ENCODE results near the gene FGFBP1.

Gene FGFBP1

DNA sequence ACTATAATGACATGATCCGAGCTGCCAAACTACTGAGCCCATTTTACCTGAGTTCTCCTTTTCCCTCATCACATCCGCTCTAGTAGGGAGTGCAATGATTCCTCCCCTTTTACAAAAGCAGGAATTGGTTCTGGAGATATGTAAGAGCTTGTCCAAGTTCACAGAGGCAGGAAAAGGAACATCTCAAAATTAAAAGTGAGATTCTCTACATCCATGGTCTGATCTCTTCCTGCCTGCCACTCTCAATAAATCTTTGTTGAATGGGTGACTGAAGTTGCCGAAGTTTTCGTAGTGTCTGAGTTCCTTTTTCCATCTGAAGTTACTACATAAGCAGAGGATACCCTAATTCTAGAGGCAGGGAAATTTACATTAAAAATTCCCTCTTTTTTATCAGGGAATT lies at the start of gene FGFBP1:
TSS of gene FGFBP1 (minus strand) at position 101 of the 400 bp plus-strand sequence. CDS start 2,108 bp downstream, outside the sequence.
- DNase-seq (ENCODE audit: low read depth), result no peak

DNA sequence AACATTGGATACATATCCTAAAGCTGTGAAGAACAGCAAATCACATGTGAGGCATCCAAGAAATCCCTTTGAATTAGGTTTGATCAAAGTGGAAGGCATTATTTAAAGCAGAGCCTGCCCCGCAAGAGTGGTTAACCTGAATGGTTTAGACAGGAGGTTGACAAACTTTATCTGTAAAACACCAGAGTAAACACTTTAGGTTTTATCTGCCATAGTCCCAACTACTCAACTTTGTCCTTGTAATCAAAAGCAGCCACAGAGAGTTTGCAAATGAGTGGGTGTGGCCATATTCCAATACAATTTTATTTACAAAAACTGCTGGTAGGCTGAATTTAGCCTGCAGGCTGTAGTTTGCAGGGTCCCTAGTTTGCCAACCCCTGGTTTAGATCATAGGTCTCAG lies 49.7 kb upstream of the FGFBP1 start:
- DNase-seq (ENCODE audit: low read depth), result no peak

DNA sequence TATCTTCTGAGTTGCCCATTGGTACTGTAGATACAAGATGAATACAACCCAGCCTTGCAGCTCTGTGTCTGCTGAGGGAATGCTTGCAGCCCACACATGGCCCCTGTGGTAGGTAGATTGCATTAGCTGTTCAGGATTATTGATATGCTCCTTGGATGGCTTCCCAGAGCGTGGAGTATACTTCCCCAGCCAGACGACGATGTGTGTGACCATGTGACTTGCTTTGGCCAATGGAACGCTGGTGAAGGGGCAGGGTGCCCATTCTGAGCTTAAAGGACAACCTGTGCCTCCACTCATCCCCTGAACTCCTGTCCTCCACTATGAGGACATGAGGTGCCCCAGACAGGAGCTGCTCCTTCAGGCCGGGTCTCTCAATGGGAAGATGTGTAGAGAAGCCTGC lies 48.4 kb upstream of the FGFBP1 start:
- DNase-seq (ENCODE audit: low read depth), result no peak

DNA sequence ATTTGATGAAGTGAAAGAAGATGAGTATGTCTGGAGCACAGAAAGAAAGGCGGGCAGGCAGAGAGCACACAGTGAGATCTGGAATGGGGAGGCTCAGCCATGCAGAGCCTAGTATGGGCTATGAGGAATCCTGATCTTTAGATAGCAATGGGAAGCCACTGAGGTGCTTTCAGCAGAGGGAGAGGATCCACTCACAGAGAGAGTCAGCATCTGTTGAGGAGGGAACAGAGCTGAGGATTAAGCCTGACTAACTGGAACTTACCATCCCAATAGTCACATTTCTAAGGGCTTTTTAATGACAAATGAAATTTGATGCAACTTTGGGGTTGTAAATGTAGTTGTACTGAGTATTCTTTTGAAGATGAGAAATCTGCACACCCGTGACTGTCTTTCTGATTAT lies 45.1 kb upstream of the FGFBP1 start:
- no peak for DNase-seq (ENCODE audit: low read depth)

DNA sequence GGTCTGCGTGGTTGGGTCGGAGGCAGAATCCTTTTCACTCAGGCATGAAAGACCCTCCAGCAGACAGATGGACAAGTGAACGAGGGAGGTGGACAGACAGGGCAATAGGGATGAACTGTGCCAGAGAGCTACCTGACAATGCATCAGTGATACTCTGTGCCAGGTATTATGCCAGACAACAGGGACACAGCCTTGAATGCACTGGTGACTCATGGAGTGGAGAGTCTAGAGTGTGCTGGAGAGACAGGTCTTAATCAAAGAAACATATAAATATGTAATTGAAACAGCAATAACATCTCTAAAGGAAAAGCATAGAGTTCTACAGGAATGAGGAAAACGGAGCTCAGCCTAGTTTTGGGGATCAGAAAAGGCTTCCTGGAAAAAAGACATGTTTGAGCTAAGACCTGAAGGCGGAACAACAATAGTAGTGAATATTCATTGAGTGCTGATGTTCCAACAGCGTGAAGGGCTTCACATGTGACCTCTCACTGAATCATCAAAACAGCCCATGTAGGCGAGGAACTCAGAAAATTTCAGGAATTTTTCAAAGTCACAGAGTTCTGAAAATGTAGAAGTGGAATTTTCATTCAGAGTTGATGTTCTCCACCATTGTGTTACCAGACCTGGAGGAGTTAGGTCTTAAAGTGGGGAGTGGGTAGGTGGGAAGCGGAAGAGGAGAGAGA lies 44.4 kb upstream of the FGFBP1 start:
- DNase-seq (ENCODE audit: low read depth), result peak; percentile 43

DNA sequence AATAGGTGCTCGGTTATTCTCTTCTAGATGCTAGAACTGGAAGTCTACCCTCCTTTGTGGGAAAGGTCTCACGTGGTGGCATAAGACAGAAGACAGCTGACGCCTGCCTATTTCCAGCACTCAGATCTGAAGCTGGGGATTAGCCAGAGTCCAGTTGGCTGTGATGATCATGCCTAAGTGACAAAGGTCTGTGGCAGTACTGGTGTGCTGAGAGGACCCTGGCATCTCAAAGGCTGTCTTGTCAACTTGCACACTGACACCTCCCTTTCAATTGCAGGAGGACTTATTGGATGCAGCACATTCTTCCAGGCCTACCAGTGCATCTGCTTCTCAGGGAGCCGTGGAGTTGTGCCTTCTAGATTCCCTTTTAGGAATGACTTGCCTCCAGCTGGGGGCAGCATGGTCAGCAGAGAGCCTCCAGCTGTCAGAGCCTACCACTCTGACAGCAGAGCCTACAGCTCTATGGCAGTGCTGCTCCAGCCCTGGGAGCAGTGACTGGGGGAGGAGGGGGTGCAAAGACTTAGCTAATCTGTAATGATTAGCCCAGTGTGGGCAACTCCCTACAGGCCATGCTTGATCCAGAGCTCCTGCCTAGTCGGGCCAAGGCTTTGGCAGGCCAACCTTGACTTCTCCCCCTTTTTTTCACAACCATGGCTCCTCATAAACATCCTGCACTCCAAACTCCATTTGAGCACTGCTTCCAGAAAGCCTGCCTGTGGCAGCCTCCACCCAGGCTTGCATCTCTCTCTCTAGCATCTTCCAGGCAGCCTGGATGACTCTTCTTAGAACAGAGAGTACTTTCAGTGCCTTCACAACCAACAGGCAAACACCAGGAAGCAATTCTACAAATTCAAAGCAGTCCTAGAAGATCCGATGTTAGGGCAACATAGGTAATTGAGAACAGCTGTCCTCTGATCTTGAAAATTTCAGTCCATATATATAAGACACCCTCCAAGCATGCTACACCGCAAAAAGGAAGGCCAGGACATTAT lies 38.2 kb upstream of the FGFBP1 start:
- no peak for DNase-seq (ENCODE audit: low read depth)

DNA sequence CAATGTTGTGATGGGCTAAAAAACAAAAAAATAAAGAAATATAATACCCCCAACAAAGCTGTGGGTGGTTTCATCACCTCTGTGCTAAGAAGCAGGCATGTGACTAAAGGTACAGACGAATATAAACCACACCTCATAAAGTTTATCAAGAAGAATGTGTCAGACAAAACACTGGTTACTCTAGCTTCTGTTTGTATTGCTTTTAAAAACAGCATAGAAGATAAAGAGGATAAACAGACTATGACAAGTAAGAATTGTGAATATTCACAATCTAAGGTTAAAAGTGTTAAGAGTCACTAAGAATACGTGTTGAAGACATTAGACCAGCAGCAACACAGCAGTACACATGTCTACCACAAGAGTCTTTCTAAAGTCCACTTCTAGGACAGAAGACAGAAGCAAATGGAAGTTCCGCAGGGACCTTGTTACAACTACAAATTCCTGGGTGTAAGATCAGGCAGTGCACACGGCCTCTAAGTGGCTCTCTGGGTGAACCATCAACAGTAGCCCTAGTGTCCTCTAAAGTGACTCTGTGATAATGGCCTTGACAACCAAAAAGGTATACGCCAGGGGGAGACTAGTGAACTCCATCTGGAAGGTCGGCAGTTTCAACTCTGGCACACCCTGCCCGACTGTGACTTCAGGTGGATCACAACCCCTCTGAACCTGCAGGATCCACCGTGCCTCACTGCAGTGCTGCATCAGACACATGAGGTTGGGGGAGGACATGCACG lies 32.7 kb upstream of the FGFBP1 start:
- no peak for DNase-seq (ENCODE audit: low read depth)

DNA sequence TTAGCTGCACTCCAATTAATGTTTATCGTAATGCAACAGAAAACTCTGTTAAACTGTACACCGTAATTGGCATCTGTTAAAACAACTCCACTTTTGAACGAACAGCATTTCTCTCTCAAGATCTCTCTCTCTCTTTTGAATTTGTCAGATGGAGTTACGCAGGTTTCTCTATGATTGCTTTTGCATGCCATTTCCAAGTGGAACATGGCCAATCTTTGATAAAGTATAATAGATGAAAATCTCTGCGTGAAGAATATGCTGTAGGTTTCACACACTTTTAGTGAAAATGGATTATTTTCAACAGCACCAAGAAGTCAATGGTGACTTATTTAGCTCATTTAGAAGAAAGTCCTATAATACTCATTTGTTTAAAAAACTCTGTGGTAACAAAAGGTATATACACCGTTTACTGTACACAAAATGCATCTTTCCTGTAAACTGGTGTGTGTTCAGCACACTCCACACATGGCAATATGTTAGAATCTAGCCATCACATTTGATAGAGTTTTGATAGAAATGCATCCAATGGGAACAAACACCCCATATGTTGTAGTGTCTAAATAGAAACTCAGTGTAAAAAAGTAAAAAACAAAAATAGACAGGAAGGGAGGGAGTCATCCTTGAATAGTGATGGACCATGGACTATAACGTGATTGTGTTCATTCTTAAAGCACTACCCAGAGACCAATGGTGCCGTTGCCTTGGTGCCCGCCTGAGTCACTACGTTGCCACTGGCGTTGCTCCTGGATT lies 30.2 kb upstream of the FGFBP1 start:
- no peak for DNase-seq (ENCODE audit: low read depth)

DNA sequence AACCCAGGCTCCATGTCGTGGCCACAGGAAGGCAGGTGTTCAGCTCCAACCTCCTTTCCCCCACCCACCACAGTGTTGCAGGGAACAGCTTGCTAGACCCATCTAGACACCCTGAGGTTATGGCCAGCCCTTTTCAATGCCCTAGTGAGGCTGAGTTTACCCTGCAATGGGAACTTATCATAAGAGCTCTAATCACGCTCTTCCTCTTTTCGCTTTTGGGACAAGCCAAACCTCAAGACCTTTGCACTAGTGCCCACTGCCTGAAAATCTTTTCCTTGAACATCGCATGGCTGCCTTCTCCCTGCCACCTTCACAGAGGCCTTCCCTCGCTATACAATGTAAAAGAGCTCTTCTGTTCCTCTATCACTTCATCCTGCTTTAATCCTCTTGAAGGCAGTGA lies 26.8 kb upstream of the FGFBP1 start:
- no peak for DNase-seq (ENCODE audit: low read depth)

DNA sequence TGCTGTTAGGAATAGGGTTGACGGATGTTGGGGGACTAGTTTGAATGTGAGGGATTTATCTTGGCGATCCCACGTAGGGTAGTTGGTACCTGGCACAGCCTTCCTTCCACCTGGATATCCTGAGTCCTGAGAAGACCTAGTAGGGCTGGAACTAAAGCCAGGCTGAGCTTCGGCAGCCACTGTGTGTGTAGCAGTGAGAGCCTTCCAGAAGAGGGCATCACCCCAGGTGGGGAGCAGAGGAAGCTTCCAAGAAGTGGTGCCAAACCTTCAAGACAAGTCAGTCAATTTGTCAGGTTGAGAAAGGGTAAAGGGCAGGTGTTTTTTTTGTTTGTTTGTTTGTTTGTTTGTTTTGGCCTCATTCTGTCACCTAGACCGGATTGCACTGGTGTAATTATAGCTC lies 25.6 kb upstream of the FGFBP1 start:
- DNase-seq (ENCODE audit: low read depth), result no peak

DNA sequence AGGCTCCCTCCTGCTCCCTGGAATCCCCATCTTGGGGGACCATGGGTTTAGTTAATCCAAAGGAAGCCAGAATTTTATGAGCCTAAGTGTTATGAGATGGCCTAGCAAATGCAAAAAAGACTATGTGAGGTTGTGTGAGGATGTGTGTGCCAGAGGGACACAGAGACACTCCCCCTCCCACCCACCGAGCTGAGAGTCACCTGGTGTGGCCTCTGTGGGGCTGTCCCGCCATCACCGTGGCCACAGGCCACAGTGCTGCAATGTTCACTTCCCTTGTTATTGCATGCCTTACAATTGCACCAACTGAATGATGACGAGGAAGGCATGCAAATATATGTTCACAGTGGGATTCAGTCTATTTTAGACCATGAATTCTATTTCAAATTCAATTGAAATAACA lies 25.0 kb upstream of the FGFBP1 start:
- DNase-seq (ENCODE audit: low read depth), result no peak

DNA sequence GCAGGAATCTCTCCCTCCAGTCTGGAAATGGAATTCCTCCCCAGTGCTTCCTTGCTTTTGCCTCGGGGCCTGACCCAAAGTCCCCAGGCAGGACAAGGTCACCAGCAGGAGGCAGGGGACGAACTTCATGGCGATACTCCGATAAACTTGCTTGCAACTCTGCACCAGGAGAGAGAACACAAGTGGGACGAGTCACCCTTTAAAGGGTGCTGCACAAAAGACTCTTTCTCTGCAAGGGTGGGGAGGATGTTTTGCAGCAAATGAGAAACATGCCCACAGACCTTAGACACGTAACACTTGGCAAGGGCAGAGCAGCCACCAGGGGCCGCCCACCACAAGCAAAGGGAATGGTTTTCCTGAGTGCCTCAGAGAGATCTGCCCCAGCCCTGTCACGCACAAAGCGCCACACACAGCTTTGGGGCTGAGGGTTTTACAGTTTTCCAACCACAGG lies 24.5 kb upstream of the FGFBP1 start, which contains the start of gene FGFBP2:
TSS of gene FGFBP2 (minus strand) at position 175 of the 451 bp plus-strand sequence. CDS start at position 129, 46 bp downstream.
- DNase-seq (ENCODE audit: low read depth), result no peak

DNA sequence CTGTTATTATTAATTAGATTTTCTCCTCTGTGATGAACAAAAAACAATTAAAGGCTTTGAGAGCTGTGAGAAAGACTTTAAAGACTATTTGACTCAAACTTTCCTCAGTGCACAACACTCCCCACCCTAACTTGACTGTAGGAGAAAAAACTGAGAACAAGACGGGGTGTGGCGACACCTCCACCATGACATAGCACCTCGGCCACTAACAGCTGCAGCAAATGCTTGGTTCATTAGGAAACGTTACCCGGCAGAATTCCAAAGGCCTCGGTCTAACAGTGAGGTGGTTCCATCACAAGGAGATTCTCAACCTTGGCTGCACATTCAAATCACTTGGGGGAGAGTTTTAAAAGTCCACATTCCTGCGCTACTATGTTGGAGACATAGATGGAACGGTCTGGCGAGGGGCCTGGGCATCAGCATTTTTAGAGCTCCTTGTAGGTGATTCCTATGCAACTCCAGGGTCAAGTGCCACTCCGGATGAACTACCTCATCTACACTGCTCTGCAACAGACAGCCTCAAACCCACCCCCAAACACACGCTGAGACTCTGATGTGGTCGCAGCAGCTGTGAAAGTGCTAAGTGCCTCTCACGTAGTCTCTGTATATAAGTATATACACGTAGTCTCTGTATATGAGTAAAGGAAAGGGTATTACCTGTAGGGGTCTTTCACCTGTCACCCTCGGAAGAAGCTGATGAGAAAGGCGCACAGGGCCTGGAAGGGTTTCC lies 23.4 kb upstream of the FGFBP1 start:
- DNase-seq (ENCODE audit: low read depth), result no peak

DNA sequence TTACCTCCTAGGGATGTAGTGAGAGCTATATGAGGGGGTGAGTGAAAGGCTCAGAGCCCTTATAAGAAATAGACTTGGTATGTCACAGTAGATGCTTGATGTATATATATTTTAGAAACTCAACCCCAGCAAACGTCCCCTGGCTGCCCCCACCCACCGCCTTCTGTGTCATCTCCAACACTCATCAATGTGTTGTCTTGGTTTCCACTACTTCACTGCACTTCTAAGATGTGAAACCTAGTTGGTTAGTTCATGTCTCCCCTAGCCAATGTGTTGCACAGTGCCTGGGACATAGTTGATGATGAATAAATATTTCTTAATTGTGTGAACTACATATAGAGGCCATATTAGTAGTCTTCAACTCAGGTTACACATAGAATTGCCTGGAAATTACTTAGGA lies 20.0 kb upstream of the FGFBP1 start:
- no peak for DNase-seq (ENCODE audit: low read depth)

DNA sequence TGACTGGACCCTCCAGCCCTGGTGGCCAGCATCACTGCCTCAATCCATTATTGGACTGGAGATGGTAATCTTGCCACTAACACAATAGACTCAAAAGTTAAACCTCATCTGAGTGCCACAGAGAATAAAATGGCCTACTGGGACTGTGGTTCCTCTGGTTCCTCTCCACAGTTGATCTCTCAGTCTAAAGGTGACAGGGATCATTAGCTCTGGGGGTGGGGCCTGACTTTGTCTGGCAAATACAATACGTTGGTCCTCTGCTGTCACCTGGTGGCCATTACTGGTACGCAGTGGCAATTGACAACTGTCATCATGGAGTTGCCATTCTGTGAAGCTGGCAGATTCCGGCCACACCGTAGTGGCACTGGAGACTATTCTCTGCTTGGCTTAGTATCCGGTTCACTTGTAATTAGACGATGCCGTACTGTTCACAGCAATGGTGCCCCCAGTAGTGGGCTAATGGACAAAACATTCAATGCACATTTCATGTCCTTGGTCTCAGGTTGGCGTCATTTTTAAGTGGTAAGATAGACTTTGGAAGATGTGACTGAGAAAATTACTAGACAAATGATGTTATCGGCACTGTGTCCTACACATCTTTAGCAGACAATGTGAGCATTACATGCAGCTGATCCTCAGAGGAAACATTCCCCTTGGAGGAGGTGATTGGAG lies 17.8 kb upstream of the FGFBP1 start:
- peak; percentile 38 for DNase-seq (ENCODE audit: low read depth)

DNA sequence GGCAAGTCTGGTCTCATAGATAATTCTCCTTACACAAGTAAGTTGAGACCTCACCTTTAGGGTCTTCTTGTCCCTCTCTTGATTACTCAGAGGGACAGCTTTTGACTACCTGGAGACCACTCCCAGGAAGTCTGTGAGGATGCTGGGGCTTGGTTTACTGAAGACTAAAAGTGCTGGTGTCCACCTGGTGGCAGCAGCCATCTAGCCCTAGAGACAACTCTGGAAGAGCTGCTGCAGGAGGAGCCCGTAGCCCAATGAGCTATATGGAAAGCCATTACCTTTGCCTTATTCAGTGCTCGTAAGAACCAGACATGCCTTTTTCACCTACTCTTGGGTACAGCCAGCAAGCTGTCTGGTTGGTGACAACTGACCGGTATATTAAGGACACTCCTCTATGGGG lies 17.1 kb upstream of the FGFBP1 start:
- no peak for DNase-seq (ENCODE audit: low read depth)

DNA sequence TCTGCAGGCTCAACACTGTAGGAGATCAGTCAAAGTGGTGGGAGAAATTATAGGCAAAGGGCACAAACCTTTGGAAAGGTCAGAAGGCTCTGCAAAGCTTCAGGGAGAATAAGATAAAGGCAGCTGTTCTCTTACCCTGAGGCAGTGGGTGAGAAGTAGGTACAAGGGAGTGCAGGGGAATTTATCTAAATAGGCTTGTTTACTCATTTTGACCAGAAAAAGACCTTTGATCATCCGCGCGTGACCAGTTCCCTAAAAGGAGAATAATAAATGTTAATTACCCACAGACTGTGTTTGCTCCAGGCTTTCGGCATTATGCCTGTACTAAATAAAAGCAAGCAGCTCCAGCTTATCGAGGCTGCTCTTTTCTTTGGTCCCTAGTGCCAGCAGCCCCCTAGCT lies 15.1 kb upstream of the FGFBP1 start:
- no peak for DNase-seq (ENCODE audit: low read depth)

DNA sequence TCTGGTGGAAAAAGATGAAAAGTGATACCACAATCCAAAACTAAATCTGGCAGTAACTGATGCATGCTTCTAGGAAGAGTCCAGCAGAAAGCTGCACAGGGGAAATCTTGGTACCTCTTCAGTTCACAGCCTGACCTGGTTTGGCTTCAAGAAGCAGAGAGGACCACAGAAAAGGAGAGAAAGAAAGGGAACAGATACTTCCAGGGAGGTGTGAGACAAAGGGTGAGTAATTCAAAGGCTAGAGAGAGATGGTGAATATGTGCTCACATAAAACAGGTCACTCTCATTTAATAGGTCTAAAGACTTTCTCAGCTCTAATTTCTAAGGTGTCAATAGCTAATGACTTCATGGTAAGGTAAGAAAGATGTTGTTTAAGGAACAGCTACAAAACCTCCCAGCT lies 13.2 kb upstream of the FGFBP1 start:
- no peak for DNase-seq (ENCODE audit: low read depth)

DNA sequence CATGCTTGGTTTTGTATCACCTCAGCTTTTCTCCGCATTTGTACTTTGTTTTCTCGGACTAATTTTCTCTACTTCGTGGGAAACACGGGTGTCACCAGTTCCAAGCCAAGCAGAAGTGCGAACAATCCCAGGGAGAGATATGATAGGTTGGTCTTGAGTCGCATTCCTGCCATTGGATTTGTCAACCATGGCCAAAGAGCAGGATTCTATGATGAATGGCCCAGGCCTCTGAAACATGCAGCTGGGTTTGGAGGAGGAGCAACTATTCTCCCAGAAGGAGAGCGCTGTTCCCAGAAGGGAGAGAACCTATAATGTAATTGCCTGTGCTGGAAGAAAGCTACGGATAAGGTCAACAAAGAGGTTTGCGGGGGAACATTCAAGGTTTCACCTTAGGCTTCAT lies 10.3 kb upstream of the FGFBP1 start:
- DNase-seq (ENCODE audit: low read depth), result no peak

DNA sequence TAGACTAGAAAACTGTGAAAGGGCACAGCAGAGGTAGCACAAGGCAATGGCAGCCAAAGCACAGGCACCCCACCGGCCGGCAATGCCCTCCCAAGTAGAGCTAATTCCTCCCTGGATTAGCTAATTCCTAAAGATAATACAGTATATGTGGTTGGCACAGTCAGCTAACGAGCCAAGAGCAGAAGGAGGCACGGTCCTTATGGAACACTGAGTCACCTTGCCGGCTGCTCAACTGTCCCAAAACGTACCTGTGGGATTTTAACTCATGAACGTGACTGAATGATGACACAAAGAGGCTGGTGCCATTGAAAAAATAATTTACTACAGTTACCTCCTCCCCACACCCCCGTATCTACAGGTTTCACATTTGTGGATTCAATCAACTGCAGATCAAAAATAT lies 9.1 kb upstream of the FGFBP1 start:
- no peak for DNase-seq (ENCODE audit: low read depth)

Measured in HS-27A (cell line).